SK-N-SH (cell line): ENCODE results near the gene PAK1. TPM values are rescaled to one million over a fixed set of nuclear protein-coding genes. Genes with fewer than 3 reads are reported as not detected.
"Not testable (repeated sequence)": the region's sequence is repeated elsewhere in the genome, so short reads cannot be mapped to it uniquely, and the experiment has no call there.

ENCODE experiments used
- CTCF ChIA-PET: fragments of 300-600, 350-600 bp; formaldehyde crosslinking; extraction: SDS; loops from one replicate; lab custom pipeline; 2021; lab: Yijun Ruan, JAX
- POLR2A ChIA-PET: fragments of 350-600 bp; sonication (Branson Sonifier 250); formaldehyde crosslinking; extraction: SDS; loops from one replicate; lab custom pipeline; 2020; ENCODE audit warnings: antibody characterized with exemption, inconsistent platforms; lab: Yijun Ruan, JAX
- DNase-seq: peaks from one replicate; pipeline ENCODE4 v3.0.0; 2012
- H2AFZ ChIP-seq: fragments of 200-600 bp; sonication (generic); 2 replicates; pipeline ENCODE4 v1.8.1; 2016; ENCODE audit warnings: antibody characterized with exemption, mild to moderate bottlenecking, low read depth
- H3F3A ChIP-seq: fragments of 200-600 bp; sonication (generic); replicated peaks from 2 replicates; pipeline ENCODE3; 2016; ENCODE audit warnings: antibody characterized with exemption, mild to moderate bottlenecking; ENCODE audit not compliant: insufficient read depth
- H3K27ac ChIP-seq, 2 experiments: fragments of 200-500 bp in 1 of 2; fragments of 200-600 bp in 1 of 2; sonication (Bioruptor generic) in 1 of 2; sonication (generic), shearing (Covaris generic) in 1 of 2; 2 replicates each; pipeline versions ENCODE4 v1.5.1 to v1.6.1; 2014 to 2016; ENCODE audit warnings: low read depth in 2 of 2, inconsistent platforms in 1 of 2, low read length in 1 of 2, mild to moderate bottlenecking in 1 of 2, mixed read lengths in 1 of 2
- H3K27me3 ChIP-seq: fragments of 200-600 bp; sonication (generic), shearing (Covaris generic); 2 replicates; pipeline ENCODE4 v1.6.1; 2016; ENCODE audit warnings: mixed run types; ENCODE audit not compliant: insufficient read depth
- H3K36me3 ChIP-seq, 2 experiments: fragments of 200-500 bp in 1 of 2; fragments of 200-600 bp in 1 of 2; sonication (Bioruptor generic) in 1 of 2; sonication (generic) in 1 of 2; replicated peaks in 1 of 2; 2 replicates each; pipeline versions ENCODE3 to v1.5.1; 2014 to 2016; ENCODE audit warnings: low read length in 1 of 2, mild to moderate bottlenecking in 1 of 2; ENCODE audit not compliant: insufficient read depth in 2 of 2, control insufficient read depth in 1 of 2
- H3K4me1 ChIP-seq, 2 experiments: fragments of 200-500 bp in 1 of 2; fragments of 200-600 bp in 1 of 2; sonication (Bioruptor generic) in 1 of 2; sonication (generic), shearing (Covaris generic) in 1 of 2; 2 replicates each; pipeline versions ENCODE4 v1.5.1 to v1.6.1; 2014 to 2016; ENCODE audit warnings: low read depth in 1 of 2, low read length in 1 of 2, mixed run types in 1 of 2; ENCODE audit not compliant: insufficient read depth in 2 of 2, control insufficient read depth in 1 of 2
- H3K4me2 ChIP-seq: fragments of 200-600 bp; sonication (generic), shearing (Covaris generic); 2 replicates; pipeline ENCODE4 v1.6.1; 2017; ENCODE audit warnings: mixed run types
- H3K4me3 ChIP-seq, 2 experiments: fragments of 200-500 bp in 1 of 2; fragments of 200-600 bp in 1 of 2; sonication (Bioruptor generic) in 1 of 2; sonication (generic), shearing (Covaris generic) in 1 of 2; 2 replicates each; pipeline versions ENCODE4 v1.5.1 to v1.8.1; 2014 to 2016; ENCODE audit warnings: low read depth in 2 of 2, inconsistent platforms in 1 of 2, low read length in 1 of 2, mild to moderate bottlenecking in 1 of 2, mixed read lengths in 1 of 2, moderate library complexity in 1 of 2
- H3K79me2 ChIP-seq: fragments of 200-600 bp; sonication (generic); 2 replicates; pipeline ENCODE4 v1.8.1; 2017; ENCODE audit warnings: mild to moderate bottlenecking; ENCODE audit not compliant: insufficient read depth
- H3K9ac ChIP-seq: fragments of 200-600 bp; sonication (generic); 2 replicates; pipeline ENCODE4 v1.6.1; 2017; ENCODE audit warnings: mixed run types
- H3K9me2 ChIP-seq: fragments of 200-600 bp; sonication (generic); 2 replicates; pipeline ENCODE4 v1.6.1; 2017; ENCODE audit warnings: mixed run types
- H3K9me3 ChIP-seq: fragments of 200-600 bp; sonication (generic); 2 replicates; pipeline ENCODE4 v1.6.1; 2017; ENCODE audit warnings: mixed run types, mild to moderate bottlenecking, moderate library complexity
- H4K20me1 ChIP-seq: fragments of 200-600 bp; sonication (generic); 2 replicates; pipeline ENCODE4 v1.6.1; 2017; ENCODE audit warnings: mild to moderate bottlenecking, mixed run types; ENCODE audit not compliant: insufficient read depth
- NFIC ChIP-seq: IDR thresholded peaks from 2 replicates; pipeline ENCODE4 v1.4.0; 2012; ENCODE audit warnings: borderline replicate concordance
- POLR2AphosphoS5 ChIP-seq: IDR thresholded peaks from 2 replicates; pipeline ENCODE4 v1.6.1; 2012; ENCODE audit warnings: low read depth, low read length
- RXRA ChIP-seq: IDR thresholded peaks from 2 replicates; pipeline ENCODE4 v1.4.0; 2012; ENCODE audit warnings: low read depth, mild to moderate bottlenecking, borderline replicate concordance
- TCF12 ChIP-seq: IDR thresholded peaks from 2 replicates; pipeline ENCODE4 v1.4.0; 2012
- WGBS: methylation state at CpG from one replicate; pipeline ENCODE4 v1.1.6; 2017; ENCODE audit warnings: low lambda C conversion rate; 5-methylcytosine and 5-hydroxymethylcytosine counted together
- polyA plus RNA-seq, 3 experiments: library from polyadenylated mRNA; depleted of rRNA; stranded (reverse); fragments of >200 nt; gene quantifications; 2 replicates each; pipeline ENCODE4 v1.2.3, GENCODE V29; 2012
- TF ChIP-seq, protein P1 (sequence below): fragments of 150-350 bp; IDR thresholded peaks from 2 replicates; pipeline ENCODE4 v1.6.1; 2016; ENCODE audit warnings: mild to moderate bottlenecking, low read depth, low read length
- TF ChIP-seq, protein P2 (sequence below): IDR thresholded peaks from 2 replicates; pipeline ENCODE4; 2012

PAK1 gene
- polyA plus RNA-seq, 1 of the 3 experiments (the other 2 are of a cell fraction) = 17.9 TPM

DNA sequence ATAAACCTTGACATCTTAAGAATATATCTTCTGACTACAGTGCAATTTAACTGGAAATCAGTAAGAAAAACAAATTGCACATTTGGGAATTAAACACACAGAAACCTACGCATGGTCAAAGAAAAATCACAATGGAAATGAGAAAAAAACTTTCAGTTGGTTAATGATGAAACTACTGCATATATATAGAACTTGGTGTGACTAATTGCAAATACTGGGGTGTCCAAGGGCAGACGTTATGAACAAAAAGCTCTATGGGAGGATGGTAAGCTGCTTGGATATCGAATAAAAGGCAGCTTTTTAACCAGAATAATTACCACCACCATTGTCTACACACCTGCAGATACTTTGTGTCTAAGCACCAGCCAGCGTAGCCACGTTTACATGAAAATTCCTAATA lies 173.2 kb downstream of the PAK1 start:
- WGBS = 72% methylated on average over 5 of the region's 5 CpGs

DNA sequence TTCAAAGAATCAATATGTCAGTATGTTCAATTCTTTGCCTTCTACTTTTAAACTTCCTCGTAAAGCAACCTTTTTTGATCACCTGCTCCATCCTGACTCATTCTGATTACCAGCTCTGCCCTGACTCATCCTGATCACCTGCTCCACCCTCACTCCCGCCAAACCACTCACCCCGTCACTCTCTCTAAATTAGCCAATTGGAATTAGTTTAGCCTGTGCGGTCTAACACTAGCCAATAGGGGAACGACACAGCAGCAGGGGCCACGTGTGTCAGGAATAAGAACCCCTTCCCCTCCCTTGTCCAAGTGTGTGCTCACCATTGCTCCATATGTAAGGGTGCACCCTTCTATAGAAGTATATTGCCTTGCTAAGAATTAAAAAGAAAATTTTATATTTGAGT lies 173.9 kb downstream of the PAK1 start:
- H3K9me2 ChIP-seq, CTCF ChIA-PET, H3F3A ChIP-seq, H3K36me3 ChIP-seq, H3K9me3 ChIP-seq, DNase-seq, H3K4me2 ChIP-seq, H3K79me2 ChIP-seq, H3K9ac ChIP-seq, H3K27me3 ChIP-seq, H3K27ac ChIP-seq, H4K20me1 ChIP-seq, H2AFZ ChIP-seq, POLR2A ChIA-PET, H3K4me3 ChIP-seq, H3K4me1 ChIP-seq: not testable (repeated sequence)
- WGBS = 88% methylated on average over 6 of the region's 6 CpGs

More for the DNA sequence above, 173.2 kb downstream of the PAK1 start:
- H3K4me2 ChIP-seq = no peak overlapping the region
- no peaks in the 10 kb centered on the region for H4K20me1 ChIP-seq
- CTCF ChIA-PET = no interaction called here
- no peak overlapping the region for H3K4me3 ChIP-seq
- no peaks in the 10 kb centered on the region for H3K9me3 ChIP-seq
- no peak overlapping the region for H2AFZ ChIP-seq
- H3K27ac ChIP-seq = no peak overlapping the region
- no peaks in the 10 kb centered on the region; a peak in 1 of 4 replicates for H3K4me1 ChIP-seq
- no peak overlapping the region for H3K9ac ChIP-seq
- POLR2A ChIA-PET = no interaction called here
- H3K9me2 ChIP-seq = no peaks in the 10 kb centered on the region
- H3K36me3 ChIP-seq = no peaks in the 10 kb centered on the region
- no peak for TF ChIP-seq POLR2AphosphoS5
- DNase-seq = no peak
- no peaks in the 10 kb centered on the region for H3F3A ChIP-seq
- H3K27me3 ChIP-seq = no peaks in the 10 kb centered on the region
- H3K79me2 ChIP-seq = no peaks in the 10 kb centered on the region

DNA sequence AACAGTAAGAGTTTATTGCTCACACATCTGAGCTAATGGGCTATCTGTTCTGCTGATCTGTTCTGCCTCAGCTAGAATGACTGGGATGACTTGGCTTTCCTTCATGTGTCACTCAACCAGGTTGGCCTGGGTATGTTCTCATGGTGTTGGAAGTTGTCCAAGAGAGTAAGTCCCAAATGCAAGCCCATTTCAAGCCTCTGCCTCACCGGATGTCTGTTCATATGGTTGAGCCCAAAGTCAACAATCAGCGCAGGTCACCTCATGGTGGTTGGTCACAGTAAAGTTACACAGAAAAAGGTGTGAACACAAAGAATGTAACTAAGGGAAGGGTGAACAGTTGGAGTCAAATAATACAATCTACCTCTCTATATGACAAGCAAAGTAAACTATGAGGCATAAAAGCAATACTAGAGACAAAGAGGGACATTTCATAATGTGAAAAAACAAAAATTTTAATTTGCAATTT lies 174.3 kb downstream of the PAK1 start:
- no peak overlapping the region for H3K9ac ChIP-seq
- H3K79me2 ChIP-seq = no peaks in the 10 kb centered on the region
- no peaks in the 10 kb centered on the region for H3K9me2 ChIP-seq
- TF ChIP-seq TCF12 (peak; percentile 36; the same call in 1 of the 2 replicates), RXRA (no peak), NFIC (peak; percentile 24; the same call in 1 of the 2 replicates)
- TF ChIP-seq, protein P1, sequence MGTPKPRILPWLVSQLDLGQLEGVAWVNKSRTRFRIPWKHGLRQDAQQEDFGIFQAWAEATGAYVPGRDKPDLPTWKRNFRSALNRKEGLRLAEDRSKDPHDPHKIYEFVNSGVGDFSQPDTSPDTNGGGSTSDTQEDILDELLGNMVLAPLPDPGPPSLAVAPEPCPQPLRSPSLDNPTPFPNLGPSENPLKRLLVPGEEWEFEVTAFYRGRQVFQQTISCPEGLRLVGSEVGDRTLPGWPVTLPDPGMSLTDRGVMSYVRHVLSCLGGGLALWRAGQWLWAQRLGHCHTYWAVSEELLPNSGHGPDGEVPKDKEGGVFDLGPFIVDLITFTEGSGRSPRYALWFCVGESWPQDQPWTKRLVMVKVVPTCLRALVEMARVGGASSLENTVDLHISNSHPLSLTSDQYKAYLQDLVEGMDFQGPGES = no peak
- TF ChIP-seq, protein P2, sequence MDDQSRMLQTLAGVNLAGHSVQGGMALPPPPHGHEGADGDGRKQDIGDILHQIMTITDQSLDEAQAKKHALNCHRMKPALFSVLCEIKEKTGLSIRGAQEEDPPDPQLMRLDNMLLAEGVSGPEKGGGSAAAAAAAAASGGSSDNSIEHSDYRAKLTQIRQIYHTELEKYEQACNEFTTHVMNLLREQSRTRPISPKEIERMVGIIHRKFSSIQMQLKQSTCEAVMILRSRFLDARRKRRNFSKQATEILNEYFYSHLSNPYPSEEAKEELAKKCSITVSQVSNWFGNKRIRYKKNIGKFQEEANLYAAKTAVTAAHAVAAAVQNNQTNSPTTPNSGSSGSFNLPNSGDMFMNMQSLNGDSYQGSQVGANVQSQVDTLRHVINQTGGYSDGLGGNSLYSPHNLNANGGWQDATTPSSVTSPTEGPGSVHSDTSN = peak; percentile 61
- no peaks in the 10 kb centered on the region for H3K9me3 ChIP-seq
- H3K27ac ChIP-seq = no peak overlapping the region
- DNase-seq = no peak
- H3K4me3 ChIP-seq = no peak overlapping the region
- no peaks in the 10 kb centered on the region for H3F3A ChIP-seq
- no peaks in the 10 kb centered on the region for H3K27me3 ChIP-seq
- no peak overlapping the region for H3K4me2 ChIP-seq
- 50% methylated on average over 2 of the region's 2 CpGs for WGBS
- H4K20me1 ChIP-seq = no peaks in the 10 kb centered on the region
- H3K36me3 ChIP-seq = no peaks in the 10 kb centered on the region
- ChIA-PET CTCF (no interaction called here), POLR2A (no interaction called here)
- H2AFZ ChIP-seq = no peak overlapping the region
- H3K4me1 ChIP-seq = no peaks in the 10 kb centered on the region; a peak in 1 of 4 replicates
